Natural killer cell (primary cell): ENCODE data around the gene CTNNA2. TPM values are rescaled to one million over a fixed set of nuclear protein-coding genes. Genes with fewer than 3 reads are reported as not detected.

ENCODE experiments used
- ATAC-seq, 3 donors: fragments of 150-1000 bp in 2 of 3; fragments of 200-7000 bp in 1 of 3; cut with Tn5 transposase; 1 replicate in 1 of 3; 2 replicates in 2 of 3; pipeline ENCODE4 v1.10.0; 2021; ENCODE audit warnings: mild to moderate bottlenecking in 2 of 3, moderate library complexity in 2 of 3
- DNase-seq, 2 donors: peaks; one replicate each; pipeline versions ENCODE4 v3.0.0 to v3.0.0-alpha.2; 2013 to 2021; ENCODE audit warnings: mixed read lengths in 1 of 2
- H3K27ac ChIP-seq: one replicate; pipeline ENCODE4 v1.5.1; 2013; ENCODE audit warnings: mild to moderate bottlenecking, low read length
- H3K27me3 ChIP-seq: one replicate; pipeline ENCODE4 v1.6.1; 2013; ENCODE audit warnings: low read length; ENCODE audit not compliant: control insufficient read depth, insufficient read depth
- H3K36me3 ChIP-seq: one replicate; pipeline ENCODE4 v1.6.1; 2013; ENCODE audit warnings: low read length; ENCODE audit not compliant: control insufficient read depth, insufficient read depth
- H3K4me1 ChIP-seq: one replicate; pipeline ENCODE4 v1.6.1; 2013; ENCODE audit warnings: low read length; ENCODE audit not compliant: control insufficient read depth, insufficient read depth
- H3K4me3 ChIP-seq: one replicate; pipeline ENCODE4 v1.5.1; 2013; ENCODE audit warnings: low read length
- H3K9me3 ChIP-seq: one replicate; pipeline ENCODE4 v1.6.1; 2013; ENCODE audit warnings: low read length; ENCODE audit not compliant: control insufficient read depth, insufficient read depth
- H3K27ac Mint-ChIP-seq, 2 donors: one replicate each; pipeline ENCODE4 v1.8.0; 2022; ENCODE audit warnings: mild to moderate bottlenecking in 2 of 2, mixed read lengths in 2 of 2, moderate library complexity in 1 of 2
- H3K27me3 Mint-ChIP-seq, 2 donors: one replicate each; pipeline ENCODE4 v1.8.0; 2022; ENCODE audit warnings: low read depth in 2 of 2, mixed read lengths in 2 of 2
- H3K36me3 Mint-ChIP-seq: one replicate; pipeline ENCODE4 v1.8.0; 2022; ENCODE audit warnings: mixed read lengths
- H3K4me1 Mint-ChIP-seq, 2 donors: one replicate each; pipeline ENCODE4 v1.8.0; 2022; ENCODE audit warnings: mixed read lengths in 2 of 2
- H3K4me3 Mint-ChIP-seq: one replicate; pipeline ENCODE4 v1.8.0; 2022; ENCODE audit warnings: mild to moderate bottlenecking, moderate library complexity, mixed read lengths
- H3K9me3 Mint-ChIP-seq, 2 donors: one replicate each; pipeline ENCODE4 v1.8.0; 2022; ENCODE audit warnings: mixed read lengths in 2 of 2
- WGBS: methylation state at CpG from one replicate; pipeline ENCODE4 v1.1.7; 2013; ENCODE audit warnings: missing lambda C conversion rate; ENCODE audit not compliant: insufficient coverage; 5-methylcytosine and 5-hydroxymethylcytosine counted together
- intact Hi-C: fragments of 100-400 bp; cut with micrococcal nuclease; formaldehyde crosslinking; loops from one replicate; pipeline ENCODE4 v1.14.2; 2022
- total RNA-seq, 4 donors: library from RNA; stranded (reverse); fragments of 120-200 nt in 1 of 4; gene quantifications; one replicate each; pipeline versions ENCODE4 v1.2.3 to v1.2.4, GENCODE V29; 2013 to 2022
- TF ChIP-seq, protein P1 (sequence below): fragments of 200-600 bp; IDR thresholded peaks from one replicate; pipeline ENCODE4 v1.8.0; 2022; ENCODE audit warnings: antibody characterized with exemption

The CTNNA2 gene
- total RNA-seq, 3 donors from 2014 or later (not counting 1 experiment from before 2014, with no cell fraction given): not detected

DNA sequence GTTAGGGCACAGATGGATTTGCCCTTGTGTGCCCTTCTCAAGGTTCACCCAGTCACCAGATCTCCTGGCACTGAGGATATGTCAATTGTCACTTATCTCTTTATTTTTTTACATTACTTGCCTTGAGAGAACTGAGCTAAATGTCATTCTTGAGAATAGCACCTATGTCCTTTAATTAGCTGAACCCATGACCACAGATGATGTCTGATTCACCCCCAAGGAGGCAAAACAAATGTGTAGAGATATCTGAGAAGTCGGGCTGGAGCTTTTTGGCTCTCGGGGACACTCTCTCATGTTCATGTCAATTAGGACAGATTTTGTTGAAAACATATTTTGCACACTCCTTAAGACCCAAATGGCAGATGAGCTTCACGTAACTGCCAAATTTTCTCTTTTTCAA is 963.1 kb downstream of the CTNNA2 start:
- Mint-ChIP-seq H3K4me1 (no peaks in the 10 kb centered on the region), H3K9me3 (peaks cover 7 to 15% of the 10 kb centered on the region in 2 donors), H3K4me3 (no peak overlapping the region), H3K27me3 (no peaks in the 10 kb centered on the region), H3K27ac (no peak overlapping the region), H3K36me3 (no peaks in the 10 kb centered on the region)
- Histone ChIP-seq H3K4me3 (no peak overlapping the region), H3K36me3 (no peaks in the 10 kb centered on the region), H3K4me1 (no peaks in the 10 kb centered on the region), H3K27me3 (no peaks in the 10 kb centered on the region), H3K27ac (no peak overlapping the region), H3K9me3 (peaks cover 3% of the 10 kb centered on the region)
- WGBS: 78% methylated on average over 2 of the region's 3 CpGs
- TF ChIP-seq, protein P1, sequence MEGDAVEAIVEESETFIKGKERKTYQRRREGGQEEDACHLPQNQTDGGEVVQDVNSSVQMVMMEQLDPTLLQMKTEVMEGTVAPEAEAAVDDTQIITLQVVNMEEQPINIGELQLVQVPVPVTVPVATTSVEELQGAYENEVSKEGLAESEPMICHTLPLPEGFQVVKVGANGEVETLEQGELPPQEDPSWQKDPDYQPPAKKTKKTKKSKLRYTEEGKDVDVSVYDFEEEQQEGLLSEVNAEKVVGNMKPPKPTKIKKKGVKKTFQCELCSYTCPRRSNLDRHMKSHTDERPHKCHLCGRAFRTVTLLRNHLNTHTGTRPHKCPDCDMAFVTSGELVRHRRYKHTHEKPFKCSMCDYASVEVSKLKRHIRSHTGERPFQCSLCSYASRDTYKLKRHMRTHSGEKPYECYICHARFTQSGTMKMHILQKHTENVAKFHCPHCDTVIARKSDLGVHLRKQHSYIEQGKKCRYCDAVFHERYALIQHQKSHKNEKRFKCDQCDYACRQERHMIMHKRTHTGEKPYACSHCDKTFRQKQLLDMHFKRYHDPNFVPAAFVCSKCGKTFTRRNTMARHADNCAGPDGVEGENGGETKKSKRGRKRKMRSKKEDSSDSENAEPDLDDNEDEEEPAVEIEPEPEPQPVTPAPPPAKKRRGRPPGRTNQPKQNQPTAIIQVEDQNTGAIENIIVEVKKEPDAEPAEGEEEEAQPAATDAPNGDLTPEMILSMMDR: no peak
- DNase-seq: no peak
- no peak for ATAC-seq
- intact Hi-C loops: no loop called here

DNA sequence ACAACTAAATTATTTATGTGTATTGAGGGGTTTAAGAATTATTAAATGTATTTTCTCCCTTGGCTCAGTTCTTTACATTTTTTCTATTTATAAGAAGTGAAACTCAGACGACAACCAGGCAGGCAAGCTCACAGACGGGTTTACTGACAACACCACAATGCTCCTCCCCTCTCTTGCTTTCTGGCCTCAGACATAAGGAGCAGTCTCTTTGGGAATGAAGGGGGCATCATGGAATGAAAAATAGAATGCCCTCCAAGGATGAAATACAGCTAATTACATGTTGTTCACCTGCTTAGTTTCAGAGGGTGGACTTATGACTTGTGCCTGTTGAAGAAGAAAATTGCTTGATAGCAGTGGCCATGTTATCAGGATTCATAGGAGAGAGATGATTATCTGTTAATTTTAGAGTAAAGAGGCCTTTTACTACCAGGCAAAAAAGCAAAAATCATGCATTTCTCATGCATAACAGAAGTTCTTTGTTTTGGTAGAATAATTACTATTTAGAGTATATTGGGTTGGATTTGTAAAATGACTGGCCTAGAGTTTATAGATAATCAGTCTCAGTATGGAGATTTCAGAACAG is 963.8 kb downstream of the CTNNA2 start:
- no peaks in the 10 kb centered on the region for H3K36me3 ChIP-seq
- H3K27me3 ChIP-seq: no peaks in the 10 kb centered on the region
- Mint-ChIP-seq H3K36me3 (no peaks in the 10 kb centered on the region), H3K9me3 (peaks cover 7 to 8% of the 10 kb centered on the region in 2 donors), H3K27ac (no peak overlapping the region), H3K4me3 (no peak overlapping the region), H3K4me1 (no peaks in the 10 kb centered on the region), H3K27me3 (no peaks in the 10 kb centered on the region)
- no peak for ATAC-seq
- intact Hi-C loops: no loop called here
- H3K27ac ChIP-seq: no peak overlapping the region
- H3K4me1 ChIP-seq: no peaks in the 10 kb centered on the region
- no peak overlapping the region for H3K4me3 ChIP-seq
- no peak for DNase-seq
- WGBS: no CpG with 5 or more reads among the region's 2 CpGs
- TF ChIP-seq, protein P1: no peak
- peaks cover 3% of the 10 kb centered on the region for H3K9me3 ChIP-seq

DNA sequence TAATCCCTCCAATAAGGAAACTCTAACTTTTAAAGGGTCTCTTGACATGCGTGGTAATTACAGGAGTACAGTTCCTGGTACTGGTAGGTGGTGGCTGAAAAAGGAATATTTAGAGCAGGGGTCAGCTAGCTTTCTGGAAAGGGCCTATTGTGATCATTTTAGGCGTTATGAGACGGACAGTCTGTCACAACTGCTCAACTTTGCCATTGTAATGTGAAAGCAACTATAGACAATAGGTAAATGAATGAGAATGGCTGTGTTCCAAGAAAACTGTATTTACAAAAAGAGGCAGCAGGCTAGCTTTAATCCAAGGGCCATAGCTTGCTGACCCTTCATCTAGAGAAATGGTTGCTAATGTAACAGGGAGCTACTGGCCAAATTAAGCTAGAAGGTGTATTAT is 969.4 kb downstream of the CTNNA2 start:
- TF ChIP-seq, protein P1: no peak
- WGBS: 81% methylated on average over 3 of the region's 3 CpGs
- no peaks in the 10 kb centered on the region for H3K36me3 ChIP-seq
- H3K9me3 Mint-ChIP-seq: peaks cover 7 to 8% of the 10 kb centered on the region in 2 donors
- H3K4me1 ChIP-seq: no peaks in the 10 kb centered on the region
- DNase-seq (no peak), ATAC-seq (no peak)
- H3K4me3 ChIP-seq: no peak overlapping the region
- H3K9me3 ChIP-seq: peaks cover 3% of the 10 kb centered on the region
- no peak overlapping the region for H3K27ac ChIP-seq
- no peaks in the 10 kb centered on the region for H3K4me1 Mint-ChIP-seq
- no peaks in the 10 kb centered on the region for H3K27me3 ChIP-seq
- intact Hi-C loops: no loop called here
- no peak overlapping the region for H3K4me3 Mint-ChIP-seq
- no peaks in the 10 kb centered on the region for H3K27me3 Mint-ChIP-seq
- H3K36me3 Mint-ChIP-seq: no peaks in the 10 kb centered on the region
- H3K27ac Mint-ChIP-seq: no peak overlapping the region

DNA sequence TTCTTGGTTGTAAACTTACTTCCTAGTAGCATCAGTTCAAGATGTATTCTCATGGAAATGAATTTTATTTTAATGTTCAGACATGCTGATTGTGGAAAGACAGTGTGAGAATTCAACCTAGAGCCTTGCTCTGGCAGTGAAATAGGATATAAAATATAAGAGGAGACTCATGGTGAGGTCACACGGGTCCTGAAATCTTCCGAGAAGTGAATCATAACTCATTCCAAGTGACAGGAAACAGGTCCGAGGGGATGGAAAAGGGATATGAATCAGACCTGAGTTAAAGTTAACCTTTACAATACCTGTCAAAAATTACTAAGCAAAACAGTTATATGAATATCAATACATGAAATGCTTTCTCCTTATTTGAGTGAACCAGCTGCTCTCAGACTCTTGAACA is 976.9 kb downstream of the CTNNA2 start:
- Mint-ChIP-seq H3K27me3 (no peaks in the 10 kb centered on the region), H3K36me3 (peaks cover 8% of the 10 kb centered on the region), H3K9me3 (peaks cover 6 to 19% of the 10 kb centered on the region in 2 donors), H3K4me1 (no peaks in the 10 kb centered on the region), H3K27ac (no peak overlapping the region), H3K4me3 (no peak overlapping the region)
- Histone ChIP-seq H3K9me3 (no peaks in the 10 kb centered on the region), H3K4me3 (no peak overlapping the region), H3K27me3 (no peaks in the 10 kb centered on the region), H3K4me1 (no peaks in the 10 kb centered on the region), H3K27ac (no peak overlapping the region), H3K36me3 (no peaks in the 10 kb centered on the region)
- 66% methylated on average over 3 of the region's 3 CpGs for WGBS
- intact Hi-C loops: no loop called here
- DNase-seq: no peak
- ATAC-seq: no peak
- TF ChIP-seq, protein P1: no peak
